ENCODE data around the gene MECP2.

DNA sequence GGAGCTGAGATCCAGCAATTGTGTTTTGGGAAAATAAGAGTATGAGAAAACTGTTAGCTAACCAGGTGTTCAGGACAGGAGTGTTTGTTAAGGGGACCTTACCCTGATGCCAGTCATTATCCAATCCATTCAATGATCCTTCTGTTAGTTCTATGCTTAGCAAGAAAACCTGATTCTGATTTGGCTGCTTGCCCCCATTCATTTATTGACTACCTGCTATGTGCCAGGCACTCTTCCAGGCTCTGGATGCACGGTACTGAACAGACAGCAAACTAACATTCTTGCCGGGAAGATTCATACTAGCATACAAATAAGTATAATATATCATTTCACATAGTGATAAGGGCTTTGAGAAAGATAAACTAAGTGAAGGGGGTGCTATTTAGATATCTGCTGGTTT, 1.0 kb upstream of the MECP2 start:
- TF ChIP-seq KAT7 (CRISPR knock-in tag; IDR thresholded peaks at IDR 0.05; ENCODE audit: borderline replicate concordance), result no peak
- TF ChIP-seq BHLHE40 (IDR thresholded peaks at IDR 0.05; ENCODE audit: low read length), result no peak
- no peak for TF ChIP-seq ZKSCAN8 (CRISPR knock-in tag; IDR thresholded peaks at IDR 0.05; ENCODE audit: borderline replicate concordance)
- no peak for TF ChIP-seq ZNF773 (CRISPR knock-in tag; IDR thresholded peaks at IDR 0.05; ENCODE audit: borderline replicate concordance)
- TF ChIP-seq ZNF570 (CRISPR knock-in tag; IDR thresholded peaks at IDR 0.05; ENCODE audit: borderline replicate concordance), result no peak
- no peak for TF ChIP-seq IRF2 (CRISPR knock-in tag; IDR thresholded peaks at IDR 0.05)
- TF ChIP-seq HNRNPL (IDR thresholded peaks at IDR 0.05; ENCODE audit: low read depth, low read length), result no peak
- no peak for TF ChIP-seq POLR2G (IDR thresholded peaks at IDR 0.05; ENCODE audit: low read depth, low read length)
- no peak for TF ChIP-seq NR2C2 (CRISPR knock-in tag; IDR thresholded peaks at IDR 0.05; ENCODE audit: borderline replicate concordance)
- no peak for TF ChIP-seq ONECUT2 (CRISPR knock-in tag; IDR thresholded peaks at IDR 0.05)
